IPS DF 6.9 (cell line): ENCODE data around the gene GRK5.

Source experiments
- DNase-seq: peaks from one replicate; pipeline ENCODE4 v3.0.0-alpha.2; 2013; ENCODE audit warnings: low read depth, low spot score
- H3K27ac ChIP-seq: one replicate; pipeline ENCODE4 v1.5.1; 2013; ENCODE audit warnings: low read length, control low read depth
- H3K27me3 ChIP-seq: 2 replicates; pipeline ENCODE4 v1.6.1; 2013; ENCODE audit warnings: mild to moderate bottlenecking, low read length; ENCODE audit not compliant: control insufficient read depth, insufficient read depth
- H3K36me3 ChIP-seq: 2 replicates; pipeline ENCODE4 v1.6.1; 2013; ENCODE audit warnings: low read length; ENCODE audit not compliant: control insufficient read depth, insufficient read depth
- H3K4me1 ChIP-seq: 2 replicates; pipeline ENCODE4 v1.6.1; 2013; ENCODE audit warnings: low read length; ENCODE audit not compliant: control insufficient read depth, insufficient read depth
- H3K4me3 ChIP-seq: 2 replicates; pipeline ENCODE4 v1.5.1; 2013; ENCODE audit warnings: mild to moderate bottlenecking, low read length
- H3K9me3 ChIP-seq: 2 replicates; pipeline ENCODE4 v1.6.1; 2013; ENCODE audit warnings: low read length, inconsistent platforms; ENCODE audit not compliant: control insufficient read depth, insufficient read depth
- WGBS: extraction: QIAGEN DNeasy Blood & Tissue Kit; methylation state at CpG from one replicate; pipeline ENCODE4 v1.1.7; 2013; ENCODE audit warnings: mixed read lengths, missing lambda C conversion rate; ENCODE audit not compliant: insufficient read length, insufficient coverage; 5-methylcytosine and 5-hydroxymethylcytosine counted together

Gene GRK5

DNA sequence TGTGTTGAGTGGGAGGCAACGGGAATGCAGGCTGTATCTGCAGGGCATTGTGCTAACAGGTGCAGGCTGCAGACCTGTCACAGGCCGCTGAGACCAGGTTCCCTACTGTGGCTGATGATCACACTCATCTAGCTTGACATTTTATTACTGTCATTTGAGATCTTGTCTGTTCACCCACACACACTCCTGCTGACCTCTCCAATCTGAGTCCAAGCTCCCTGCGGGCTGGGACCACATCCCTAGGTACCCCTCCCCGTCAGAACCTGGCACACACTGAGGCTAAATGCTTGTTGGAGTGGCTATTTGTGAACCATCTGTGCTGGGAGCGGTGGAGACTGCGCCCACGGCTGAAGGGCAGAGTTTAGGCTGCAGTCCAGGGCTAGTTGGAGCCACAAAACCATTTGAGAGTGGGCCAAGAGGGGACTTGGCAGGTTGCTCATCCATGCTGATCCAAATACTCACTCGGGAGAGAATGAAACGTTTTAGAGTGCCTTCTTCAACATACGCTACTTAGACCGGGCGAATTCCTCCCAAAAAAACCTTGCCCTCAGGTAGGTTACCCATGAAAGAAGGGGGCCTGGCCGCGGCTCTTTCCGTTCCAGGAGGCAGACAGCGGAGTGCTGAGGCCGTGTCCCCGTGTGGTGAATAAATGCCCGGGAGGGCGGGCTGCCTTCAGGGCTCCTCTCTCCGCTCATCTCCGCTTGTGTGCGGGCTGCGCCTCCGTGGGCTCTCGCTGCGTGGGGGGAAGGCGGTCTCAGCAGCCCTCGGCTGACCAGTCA is 170.8 kb downstream of the GRK5 start:
- no peak for DNase-seq

DNA sequence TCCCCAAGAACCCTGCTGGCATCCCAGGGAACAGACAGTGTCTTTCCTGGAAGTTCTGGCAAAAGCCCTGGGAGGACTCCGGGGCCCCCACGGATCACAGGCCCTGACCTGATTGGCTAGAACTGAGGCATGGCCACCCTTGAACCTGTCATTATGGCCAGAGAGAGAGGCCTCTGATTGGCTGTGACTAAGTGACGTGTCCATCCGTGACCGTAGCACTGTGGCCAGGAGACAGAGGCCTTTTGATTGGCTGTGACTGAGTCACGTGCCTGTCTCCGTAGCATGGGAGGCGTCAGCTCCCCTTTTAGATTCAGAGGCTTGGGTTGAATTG is 171.3 kb downstream of the GRK5 start:
- Histone ChIP-seq H3K36me3 (no peaks in the 10 kb centered on the region), H3K9me3 (no peaks in the 10 kb centered on the region), H3K27ac (no peak overlapping the region), H3K4me3 (no peak overlapping the region), H3K4me1 (no peaks in the 10 kb centered on the region), H3K27me3 (no peaks in the 10 kb centered on the region)
- WGBS, result no CpG with 5 or more reads among the region's 8 CpGs
- no peak for DNase-seq

More for the DNA sequence above, 170.8 kb downstream of the GRK5 start:
- Histone ChIP-seq H3K4me3 (no peak overlapping the region), H3K4me1 (no peaks in the 10 kb centered on the region), H3K27ac (no peak overlapping the region), H3K27me3 (no peaks in the 10 kb centered on the region), H3K9me3 (no peaks in the 10 kb centered on the region), H3K36me3 (no peaks in the 10 kb centered on the region)
- WGBS, result no CpG with 5 or more reads among the region's 29 CpGs

DNA sequence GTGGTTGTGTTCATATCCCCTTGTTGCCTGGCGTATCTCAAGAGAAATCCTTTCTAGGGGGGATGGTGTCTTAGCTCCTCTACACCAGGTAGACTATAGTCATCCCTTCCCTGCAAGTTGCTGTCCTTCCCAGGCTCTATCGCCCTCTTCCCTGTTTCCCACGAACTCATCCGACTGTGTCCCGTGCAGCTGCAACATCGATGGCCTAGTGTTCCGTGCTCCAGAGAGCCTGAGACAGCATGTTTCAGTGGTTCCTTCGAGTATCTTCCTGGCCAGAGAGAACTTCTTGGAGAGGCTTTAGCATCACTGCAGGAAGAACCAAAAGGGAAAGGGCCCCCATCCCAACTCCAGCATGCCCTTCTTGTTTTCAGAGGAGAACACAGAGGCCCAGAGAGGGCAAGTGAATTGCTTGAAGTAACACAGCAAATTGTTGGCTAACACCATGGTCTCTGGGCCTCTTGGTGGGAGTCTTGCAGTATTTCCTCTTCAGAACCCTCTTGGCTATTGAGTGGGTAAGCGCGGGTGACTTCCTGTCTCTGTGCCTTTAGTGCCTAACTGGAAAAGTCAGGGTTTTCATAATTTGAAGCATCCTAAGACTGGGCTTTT is 172.2 kb downstream of the GRK5 start:
- Histone ChIP-seq H3K4me3 (no peak overlapping the region), H3K36me3 (no peaks in the 10 kb centered on the region), H3K9me3 (no peaks in the 10 kb centered on the region), H3K27me3 (no peaks in the 10 kb centered on the region), H3K27ac (no peak overlapping the region), H3K4me1 (no peaks in the 10 kb centered on the region)
- WGBS, result no CpG with 5 or more reads among the region's 10 CpGs
- no peak for DNase-seq

DNA sequence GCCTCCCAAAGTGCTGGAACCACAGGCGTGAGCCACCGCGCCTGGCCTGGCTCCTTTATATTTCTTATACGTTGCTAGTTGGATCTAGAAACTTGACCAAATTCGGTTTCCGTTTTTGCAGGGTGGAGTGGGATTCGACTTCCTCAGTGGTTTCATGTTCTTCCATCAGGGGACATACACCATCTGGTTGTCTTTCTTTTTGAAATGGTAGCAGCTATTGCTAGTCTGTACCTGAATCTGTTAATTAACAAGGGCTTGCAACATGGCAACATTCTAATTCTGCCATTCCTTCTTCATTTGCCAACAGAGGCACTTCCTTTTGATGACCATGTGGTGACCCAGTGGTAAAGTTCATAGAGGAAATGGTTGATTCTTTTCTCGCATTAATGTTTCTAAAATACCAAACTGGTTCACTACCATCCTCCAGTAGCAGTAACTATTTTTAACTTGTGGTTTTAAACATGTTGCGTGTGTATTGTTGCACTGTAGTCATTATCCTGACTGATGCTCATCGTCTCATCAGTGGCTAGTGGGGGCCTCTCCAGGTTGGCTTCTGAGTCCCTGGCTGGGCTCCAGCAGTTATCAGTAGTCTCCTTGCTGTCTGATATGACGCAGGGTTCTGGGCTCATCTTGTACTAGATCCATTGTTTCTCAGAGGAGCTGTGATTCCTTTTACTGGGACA is 175.9 kb downstream of the GRK5 start:
- no peak for DNase-seq
- whole genome bisulfite sequencing, result no CpG with 5 or more reads among the region's 11 CpGs

DNA sequence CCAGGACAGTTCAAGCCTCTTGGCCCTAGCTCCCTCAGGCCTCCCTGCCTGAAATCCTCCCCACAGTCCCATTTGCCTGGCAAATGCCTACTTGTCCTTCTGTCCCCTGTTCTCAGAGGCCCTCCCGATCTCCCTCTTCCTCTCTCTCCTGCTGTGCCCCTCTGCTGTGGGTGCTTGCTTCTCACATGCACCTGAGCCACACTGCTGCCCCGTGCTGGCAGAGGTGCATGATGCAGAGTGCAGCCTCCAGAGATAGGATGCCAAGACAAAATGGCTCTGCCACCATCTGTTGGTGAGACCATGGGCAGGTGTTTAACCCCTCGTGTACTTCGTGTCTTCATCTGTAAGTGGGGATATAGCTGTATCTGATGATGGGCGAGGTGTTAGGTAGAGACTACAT is 176.8 kb downstream of the GRK5 start:
- no peaks in the 10 kb centered on the region for H3K36me3 ChIP-seq
- no peak for DNase-seq

More for the DNA sequence above, 175.9 kb downstream of the GRK5 start:
- H3K4me3 ChIP-seq, result no peak overlapping the region
- no peaks in the 10 kb centered on the region for H3K27me3 ChIP-seq
- no peaks in the 10 kb centered on the region for H3K36me3 ChIP-seq
- no peaks in the 10 kb centered on the region for H3K4me1 ChIP-seq
- H3K27ac ChIP-seq, result no peak overlapping the region
- H3K9me3 ChIP-seq, result no peaks in the 10 kb centered on the region

DNA sequence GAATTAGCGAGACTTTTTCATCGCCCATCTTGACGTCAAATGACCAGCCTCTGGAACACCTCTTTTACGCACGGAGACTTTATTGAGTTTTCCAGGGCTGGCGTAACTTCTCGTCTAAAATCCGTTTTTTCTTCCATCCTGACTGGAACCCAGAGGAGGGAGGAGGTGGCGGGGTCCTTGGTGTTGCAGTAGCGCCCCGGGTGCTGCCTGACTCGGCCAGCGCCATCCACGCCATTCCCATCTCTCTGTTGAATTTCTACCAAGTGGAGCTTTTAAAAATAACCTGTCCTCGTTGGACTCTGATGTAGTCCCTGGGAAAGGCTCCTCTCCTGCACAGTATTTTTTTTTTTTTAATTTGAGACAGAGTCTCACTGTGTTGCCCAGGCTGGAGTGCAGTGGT is 179.3 kb downstream of the GRK5 start:
- WGBS, result no CpG with 5 or more reads among the region's 15 CpGs
- no peak overlapping the region for H3K4me3 ChIP-seq
- no peak overlapping the region for H3K27ac ChIP-seq
- no peaks in the 10 kb centered on the region for H3K27me3 ChIP-seq
- H3K4me1 ChIP-seq, result no peaks in the 10 kb centered on the region
- no peaks in the 10 kb centered on the region for H3K36me3 ChIP-seq
- no peak for DNase-seq
- H3K9me3 ChIP-seq, result no peaks in the 10 kb centered on the region

More for the DNA sequence above, 176.8 kb downstream of the GRK5 start:
- Histone ChIP-seq H3K27me3 (no peaks in the 10 kb centered on the region), H3K27ac (no peak overlapping the region), H3K9me3 (no peaks in the 10 kb centered on the region), H3K4me1 (no peaks in the 10 kb centered on the region), H3K4me3 (no peak overlapping the region)
- WGBS, result no CpG with 5 or more reads among the region's 5 CpGs

DNA sequence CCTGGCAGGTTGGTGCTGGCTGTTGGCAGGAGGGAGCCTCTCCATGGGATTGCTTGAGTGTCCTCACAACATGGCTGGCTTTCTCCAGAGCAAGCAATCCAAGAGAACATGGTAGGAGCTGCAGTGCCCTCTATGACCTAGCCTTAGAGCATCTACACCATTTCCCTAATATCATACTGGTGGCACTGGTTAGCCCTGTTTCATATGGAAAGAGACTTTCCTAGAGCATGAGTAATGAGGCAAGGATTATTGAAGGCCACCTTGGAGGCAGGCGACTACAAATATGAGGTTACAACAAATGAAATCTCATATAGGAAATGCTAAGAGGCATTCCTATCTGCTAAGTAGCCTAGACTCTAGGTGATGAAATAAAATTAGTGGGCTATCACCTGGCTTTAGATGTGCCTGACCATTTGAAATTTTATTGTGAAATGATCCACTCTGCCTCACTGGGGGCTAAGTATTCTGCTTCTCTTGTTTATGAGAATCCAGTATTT is 181.5 kb downstream of the GRK5 start:
- H3K27me3 ChIP-seq, result no peaks in the 10 kb centered on the region
- no peak overlapping the region for H3K27ac ChIP-seq
- no peaks in the 10 kb centered on the region for H3K9me3 ChIP-seq
- no CpG with 5 or more reads among the region's 1 CpG for WGBS
- no peaks in the 10 kb centered on the region for H3K4me1 ChIP-seq
- no peak overlapping the region for H3K4me3 ChIP-seq
- no peak for DNase-seq
- no peaks in the 10 kb centered on the region for H3K36me3 ChIP-seq

DNA sequence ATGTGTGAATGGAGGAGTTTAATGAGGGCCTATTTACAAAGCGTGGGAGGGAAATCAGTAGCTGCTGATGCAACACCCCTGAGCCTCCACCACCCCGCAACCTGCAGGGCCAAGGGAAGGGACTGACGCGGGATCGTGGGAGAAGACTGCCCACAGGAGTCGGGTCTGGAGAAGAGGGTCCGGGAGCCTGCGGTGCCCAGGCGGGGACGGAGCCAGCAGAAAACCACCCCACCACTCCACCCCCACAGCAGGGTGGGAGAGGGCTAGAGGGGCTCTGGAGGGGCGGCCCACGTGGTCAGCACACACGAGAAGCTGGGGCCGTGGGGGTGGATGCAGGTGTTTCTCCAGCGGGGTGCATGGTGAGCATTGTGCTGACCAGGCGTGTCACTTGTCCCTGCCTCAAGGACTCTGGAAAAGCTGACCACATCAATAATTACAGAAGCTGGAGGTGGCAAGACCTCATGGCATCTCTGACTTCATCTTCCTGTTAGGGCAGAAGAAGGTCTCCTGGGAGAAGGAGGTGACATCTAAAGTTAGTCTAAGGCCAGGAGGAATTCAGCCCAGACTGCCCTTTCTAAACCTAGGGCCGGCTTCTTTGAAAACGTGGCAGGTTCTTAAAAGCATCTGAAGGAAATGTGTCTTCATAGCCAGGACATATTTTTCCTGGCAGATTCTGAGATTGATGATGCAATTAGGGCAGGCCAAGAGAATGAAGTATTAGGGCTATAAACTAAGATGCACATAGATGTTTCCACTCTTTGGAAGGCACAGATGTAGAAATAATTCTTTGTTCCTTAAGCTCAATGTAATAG is 184.3 kb downstream of the GRK5 start:
- Histone ChIP-seq H3K4me3 (no peak overlapping the region), H3K36me3 (no peaks in the 10 kb centered on the region), H3K27me3 (no peaks in the 10 kb centered on the region), H3K27ac (no peak overlapping the region), H3K4me1 (no peaks in the 10 kb centered on the region), H3K9me3 (no peaks in the 10 kb centered on the region)
- no peak for DNase-seq
- no CpG with 5 or more reads among the region's 18 CpGs for WGBS

DNA sequence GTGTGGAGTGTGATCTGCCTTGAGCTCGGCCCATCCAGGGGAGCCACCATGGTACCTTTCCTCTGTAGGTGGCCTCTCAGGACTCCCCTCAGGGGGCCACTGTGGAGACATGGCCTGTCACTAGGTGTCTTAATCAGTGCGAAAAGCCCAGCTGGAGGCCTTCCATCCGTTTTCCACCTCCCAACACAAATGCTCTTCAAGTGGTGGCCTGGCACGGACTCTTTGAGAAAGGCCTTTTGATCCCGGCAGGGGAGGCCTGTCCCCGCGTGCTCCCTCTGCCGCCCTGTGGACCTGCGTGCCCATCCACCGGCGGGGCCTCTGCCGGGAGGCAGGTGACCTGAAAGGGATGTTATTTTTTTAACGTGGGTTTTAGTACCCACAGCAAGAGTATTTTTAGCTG is 185.6 kb downstream of the GRK5 start:
- Histone ChIP-seq H3K27ac (no peak overlapping the region), H3K4me3 (no peak overlapping the region), H3K4me1 (no peaks in the 10 kb centered on the region), H3K9me3 (no peaks in the 10 kb centered on the region), H3K27me3 (no peaks in the 10 kb centered on the region), H3K36me3 (no peaks in the 10 kb centered on the region)
- no CpG with 5 or more reads among the region's 13 CpGs for whole genome bisulfite sequencing
- DNase-seq, result no peak

DNA sequence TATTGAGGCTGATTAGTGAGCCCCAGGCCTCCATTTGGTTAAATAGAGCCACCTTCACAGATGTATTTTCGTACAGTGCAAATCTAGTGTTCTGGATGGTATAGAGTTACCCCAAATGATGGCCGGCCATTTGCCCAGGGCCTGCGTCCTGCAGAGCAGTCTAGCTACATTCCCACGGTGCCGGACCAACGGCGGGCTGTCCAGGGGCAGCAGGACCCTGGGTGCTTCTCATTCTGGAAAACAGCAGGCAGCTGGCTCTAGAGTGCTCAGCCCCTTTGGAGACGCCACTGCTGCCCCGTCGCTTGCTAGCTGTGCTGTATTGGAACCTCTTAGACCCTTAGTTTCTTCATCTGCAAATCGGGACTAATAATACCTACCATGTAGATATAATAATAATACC is 186.1 kb downstream of the GRK5 start:
- H3K27me3 ChIP-seq, result no peaks in the 10 kb centered on the region
- no peaks in the 10 kb centered on the region for H3K4me1 ChIP-seq
- H3K4me3 ChIP-seq, result no peak overlapping the region
- H3K9me3 ChIP-seq, result no peaks in the 10 kb centered on the region
- WGBS, result no CpG with 5 or more reads among the region's 11 CpGs
- no peak for DNase-seq
- H3K36me3 ChIP-seq, result no peaks in the 10 kb centered on the region
- no peak overlapping the region for H3K27ac ChIP-seq
